Fibroblast of skin of right quadriceps (primary cell): ENCODE results near the gene TRIM63.

Experiments used
- DNase-seq: peaks from one replicate; pipeline ENCODE4 v3.0.0-alpha.2; 2013

TRIM63 gene

DNA sequence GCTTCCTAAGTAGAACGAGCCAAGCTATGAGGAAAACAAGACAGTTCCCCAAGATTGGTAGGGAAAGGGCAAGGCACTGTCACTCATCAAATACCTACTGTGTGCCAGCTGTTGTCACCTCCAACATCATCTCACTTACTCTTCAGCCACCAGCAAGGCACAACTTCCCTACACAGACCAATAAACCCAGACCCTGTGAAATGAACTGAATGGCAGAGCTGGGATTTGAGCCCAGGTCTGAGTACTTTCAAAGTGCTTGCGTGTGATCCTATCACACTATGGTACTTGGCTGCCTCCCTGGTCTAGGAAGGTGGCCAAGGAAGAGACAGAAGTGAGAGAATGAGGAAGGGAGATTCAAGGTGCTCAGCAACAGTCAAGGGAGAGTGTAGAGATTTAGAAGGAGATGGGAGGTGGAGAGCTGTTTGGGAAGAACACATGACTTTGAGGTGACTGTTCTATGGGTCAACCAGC lies 16.7 kb upstream of the TRIM63 start:
- no peak for DNase-seq

DNA sequence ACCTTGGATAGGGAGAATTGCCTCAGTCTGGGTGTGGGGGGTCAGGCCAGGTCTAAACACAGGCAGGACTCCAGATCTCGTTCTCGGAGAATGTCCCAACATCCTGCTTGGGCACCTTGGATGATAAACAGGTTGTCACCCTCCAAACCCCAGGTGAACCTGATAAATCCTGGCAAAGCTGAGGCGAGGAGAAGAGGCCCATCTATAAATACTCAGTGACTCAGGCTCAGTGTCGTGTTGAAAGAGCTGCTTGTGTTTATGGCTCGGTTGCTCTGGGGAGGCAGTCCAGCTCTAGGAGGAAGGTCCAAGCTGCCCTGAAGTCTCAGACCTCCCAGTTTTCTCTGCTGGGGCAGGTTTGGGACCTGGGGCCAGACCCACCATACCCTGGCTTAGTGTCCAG lies 15.8 kb upstream of the TRIM63 start:
- no peak for DNase-seq

DNA sequence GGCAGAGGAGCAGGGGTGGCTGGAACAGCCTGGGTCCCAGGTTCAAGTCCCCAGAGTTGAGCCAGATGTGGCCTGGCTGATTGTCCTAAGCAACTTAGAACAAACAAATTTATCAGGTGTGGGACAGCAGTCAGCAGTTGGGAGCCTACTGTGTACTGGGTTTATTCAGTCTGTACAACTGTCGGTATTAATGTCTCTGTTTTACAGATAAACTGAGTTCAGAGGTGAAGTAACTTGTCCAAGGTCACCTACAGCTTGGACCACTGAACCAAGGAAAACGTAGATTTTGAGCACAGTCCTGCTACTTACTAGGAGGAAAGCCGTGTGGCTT lies 14.6 kb upstream of the TRIM63 start:
- no peak for DNase-seq

DNA sequence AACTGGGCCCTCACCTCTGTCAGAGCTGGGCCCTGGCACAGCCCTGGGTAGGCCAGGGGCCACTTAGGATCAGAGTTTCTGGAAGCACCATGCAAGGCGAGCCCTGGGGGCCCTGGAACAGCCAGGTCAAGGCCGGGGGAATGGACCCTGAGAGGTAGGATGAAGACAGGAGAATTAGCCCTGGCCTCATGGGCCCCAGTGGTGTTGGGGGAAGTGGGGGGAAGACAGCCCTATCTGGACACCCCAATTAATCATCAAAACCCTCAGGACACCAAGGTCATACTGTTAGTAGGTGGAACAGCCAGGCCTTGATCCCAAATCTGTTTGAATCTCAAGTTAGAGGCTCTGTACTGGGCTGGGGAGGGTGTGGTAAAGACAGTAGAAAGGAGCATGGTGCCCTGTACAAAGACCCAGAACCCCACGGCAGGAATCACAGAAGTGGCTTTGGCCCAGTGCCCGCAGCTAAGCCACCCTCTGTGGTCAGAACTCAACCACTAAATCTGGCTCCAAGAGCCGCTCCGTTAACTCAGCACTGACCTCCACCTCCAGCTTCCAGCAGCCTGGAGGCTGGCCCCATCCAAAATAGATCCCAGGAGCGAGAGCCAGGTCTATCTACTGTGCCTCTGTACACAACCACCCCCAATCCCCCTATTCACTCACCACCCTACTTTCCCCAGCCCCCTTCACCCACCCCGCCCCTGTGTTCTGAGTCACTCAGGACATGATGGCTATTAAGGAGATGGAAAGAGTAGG lies 14.0 kb upstream of the TRIM63 start:
- DNase-seq: no peak

DNA sequence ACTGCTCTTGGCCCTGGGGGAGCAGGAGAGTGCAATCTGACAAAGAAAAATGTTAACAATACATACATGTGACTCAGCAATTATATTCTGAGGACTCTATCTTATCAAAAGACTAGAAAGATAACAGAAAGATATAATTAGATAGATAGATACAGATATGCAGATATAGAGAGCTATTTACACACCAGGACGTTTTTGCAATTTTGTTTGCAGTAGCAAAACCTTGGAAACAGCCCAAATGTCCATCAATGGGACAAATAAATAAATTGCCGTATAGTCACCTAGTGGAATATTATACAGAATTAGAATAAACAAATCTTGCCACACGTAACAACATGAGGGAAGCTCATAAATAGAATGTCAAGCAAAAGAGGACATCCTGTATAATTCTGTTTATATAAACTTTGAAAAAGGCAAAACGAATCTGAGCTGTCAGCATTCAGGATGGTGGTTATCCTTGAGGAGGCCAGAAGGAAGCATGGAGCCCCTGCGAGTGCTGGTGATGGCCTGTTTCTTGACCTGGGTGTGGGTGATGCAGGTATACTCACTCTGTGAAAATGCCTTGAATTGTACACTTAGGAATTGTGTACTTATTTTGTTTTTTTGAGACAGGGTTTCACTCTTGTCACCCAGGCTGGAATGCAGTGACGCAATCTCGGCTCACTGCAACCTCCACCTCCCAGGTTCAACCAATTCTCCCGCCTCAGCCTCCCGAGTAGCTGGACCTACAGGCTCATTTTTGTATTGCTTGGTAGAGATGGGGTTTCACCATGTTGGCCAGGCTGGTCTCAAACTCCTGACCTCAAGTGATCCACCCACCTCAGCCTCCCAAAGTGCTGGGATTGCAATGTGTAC lies 12.8 kb upstream of the TRIM63 start:
- no peak for DNase-seq

DNA sequence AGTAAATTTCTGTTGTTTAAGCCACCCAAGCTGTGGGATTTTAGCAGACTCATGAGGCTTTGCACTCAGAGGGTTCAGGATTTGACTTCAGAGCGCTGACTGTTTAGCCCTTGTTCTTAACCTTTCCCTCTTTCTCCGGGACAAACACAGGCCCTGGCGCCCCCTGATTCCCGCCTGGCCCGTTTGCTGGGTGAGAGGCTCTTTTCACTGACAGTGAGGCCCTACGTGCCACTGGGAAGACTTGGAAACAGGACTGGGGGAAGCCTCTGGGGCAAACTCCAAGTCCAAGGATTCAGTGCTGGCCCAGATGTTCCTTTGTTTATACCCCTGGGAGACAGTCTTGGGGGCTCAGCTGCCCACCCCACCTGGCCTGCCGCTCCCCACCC lies 11.7 kb upstream of the TRIM63 start:
- DNase-seq: no peak

DNA sequence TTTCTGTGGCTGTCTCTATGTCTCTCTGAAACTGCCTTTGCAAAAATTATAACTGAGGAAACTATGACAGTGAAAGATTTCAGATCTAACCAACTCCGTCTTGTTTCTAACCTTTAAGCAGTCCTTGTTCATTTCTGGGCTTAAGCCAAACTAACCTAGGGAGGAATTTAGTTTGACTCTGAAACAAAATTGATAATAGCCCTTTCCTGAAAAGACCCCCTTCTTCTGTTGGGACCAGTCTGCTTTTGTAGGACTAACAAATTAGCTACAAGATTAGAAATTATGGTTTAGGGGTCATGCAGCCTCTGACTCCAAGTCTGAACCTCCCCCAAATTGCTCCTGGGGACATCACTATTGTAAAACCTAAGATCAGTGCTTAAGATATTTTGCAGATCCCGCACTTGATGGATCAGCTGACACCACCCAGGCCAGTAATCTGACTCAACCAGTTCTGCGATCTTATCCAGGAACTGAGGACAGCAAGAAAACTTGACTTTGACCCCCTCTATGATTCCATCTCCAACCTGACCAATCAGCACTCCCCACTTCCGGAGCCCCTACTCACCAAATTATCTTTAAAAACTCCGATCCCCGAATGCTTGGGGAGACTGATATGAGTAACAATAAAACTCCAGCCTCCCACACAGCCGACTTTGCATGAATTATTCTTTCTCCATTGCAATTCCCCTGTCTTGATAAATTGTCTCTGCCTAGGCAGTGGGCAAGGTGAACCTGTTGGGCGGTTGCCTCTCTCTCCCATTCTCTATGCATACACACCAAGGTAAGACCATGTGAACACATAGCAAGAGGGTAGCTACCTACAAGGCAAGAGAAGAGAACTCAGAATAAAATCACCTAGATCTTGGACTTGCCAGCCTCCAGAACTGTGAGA lies 11.1 kb upstream of the TRIM63 start:
- DNase-seq: no peak

DNA sequence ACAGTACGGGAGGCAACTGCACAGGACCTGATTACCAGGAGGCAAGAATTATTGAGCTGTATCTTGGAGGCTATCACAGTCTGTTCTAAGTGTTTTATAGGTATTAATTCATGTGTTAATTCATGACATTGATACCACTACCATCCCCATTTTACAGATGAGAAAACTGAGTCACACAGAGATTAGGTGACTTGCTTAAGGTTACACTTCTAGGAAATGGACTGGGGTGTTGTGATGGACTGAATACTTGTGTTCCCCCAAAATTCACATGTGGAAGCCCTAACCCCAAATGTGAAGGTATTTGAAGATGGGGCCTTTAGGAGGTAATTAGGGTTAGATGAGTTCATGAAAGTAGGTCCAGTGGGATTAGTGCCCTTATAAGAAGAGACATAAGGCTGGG lies 10.1 kb upstream of the TRIM63 start:
- DNase-seq: no peak

DNA sequence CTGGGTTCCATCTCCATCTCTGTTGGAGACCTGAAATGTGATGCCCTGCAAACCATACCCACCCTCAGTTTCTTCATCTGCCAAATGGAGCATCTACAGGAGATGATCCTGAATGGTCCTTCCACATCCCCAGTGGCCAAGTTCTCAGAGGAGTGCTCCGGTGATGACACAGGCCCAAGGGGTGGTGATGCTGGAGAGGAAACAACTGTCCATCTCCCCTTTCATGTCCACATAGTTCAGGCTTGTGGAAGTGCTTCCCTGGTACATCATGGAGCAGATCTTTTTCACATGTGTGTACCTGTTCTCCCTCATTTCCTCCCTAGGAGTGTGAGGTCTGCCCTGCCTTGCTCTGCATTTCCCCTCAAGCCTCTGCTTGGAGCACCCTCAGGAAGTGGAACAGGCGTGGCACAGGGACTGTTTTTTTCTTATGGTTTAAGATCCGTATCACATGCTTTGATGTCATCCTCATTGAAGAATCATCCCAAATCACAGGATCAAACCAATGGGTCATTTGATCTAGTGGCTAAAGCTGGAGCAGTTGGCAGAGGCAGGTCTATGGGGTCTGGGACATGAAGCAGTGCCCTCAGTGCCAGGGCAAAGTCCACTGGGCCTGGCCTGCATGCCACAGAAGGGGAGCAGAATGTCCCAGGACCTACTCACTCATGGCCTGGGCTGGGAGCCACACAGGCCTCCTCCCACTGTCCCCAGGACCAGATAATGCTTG lies 8.2 kb upstream of the TRIM63 start:
- no peak for DNase-seq

DNA sequence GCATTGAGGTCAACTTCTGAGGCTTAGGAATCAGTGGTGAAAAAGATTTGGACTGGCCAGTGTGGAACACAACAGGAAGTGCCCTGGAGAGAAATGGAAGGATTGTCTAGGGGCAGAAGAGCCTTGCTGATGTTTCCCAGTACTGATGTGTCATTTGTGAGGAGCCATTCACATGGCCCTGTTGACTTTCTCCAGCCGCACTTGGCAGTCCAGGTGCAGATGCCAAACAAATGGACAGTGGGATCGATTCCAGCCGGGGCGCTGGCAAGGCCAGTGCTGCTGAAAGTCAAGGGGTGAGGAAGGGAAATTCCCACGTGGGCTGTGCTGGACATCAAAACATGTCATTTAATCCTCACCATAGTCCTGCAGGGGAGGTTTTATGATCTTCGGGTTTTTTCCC lies 4.9 kb upstream of the TRIM63 start:
- no peak for DNase-seq

DNA sequence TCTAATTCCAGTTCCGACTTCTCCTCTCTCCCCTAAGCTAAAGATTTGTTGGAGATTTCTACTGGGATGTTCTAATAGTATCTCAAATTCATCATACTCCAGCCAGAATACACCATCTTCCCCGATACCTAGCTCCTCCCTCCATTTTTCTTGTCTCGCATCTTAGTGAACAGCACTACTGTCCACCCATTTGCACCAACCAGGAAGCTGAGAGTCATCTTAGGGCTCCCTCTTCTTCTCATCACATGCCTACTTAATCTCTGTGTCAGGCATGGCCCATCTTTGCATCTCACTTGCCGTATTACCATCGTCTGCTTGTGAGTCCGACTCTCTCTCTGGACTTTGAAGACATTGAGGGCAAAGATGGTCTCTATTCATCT lies 3.5 kb upstream of the TRIM63 start:
- DNase-seq: no peak

DNA sequence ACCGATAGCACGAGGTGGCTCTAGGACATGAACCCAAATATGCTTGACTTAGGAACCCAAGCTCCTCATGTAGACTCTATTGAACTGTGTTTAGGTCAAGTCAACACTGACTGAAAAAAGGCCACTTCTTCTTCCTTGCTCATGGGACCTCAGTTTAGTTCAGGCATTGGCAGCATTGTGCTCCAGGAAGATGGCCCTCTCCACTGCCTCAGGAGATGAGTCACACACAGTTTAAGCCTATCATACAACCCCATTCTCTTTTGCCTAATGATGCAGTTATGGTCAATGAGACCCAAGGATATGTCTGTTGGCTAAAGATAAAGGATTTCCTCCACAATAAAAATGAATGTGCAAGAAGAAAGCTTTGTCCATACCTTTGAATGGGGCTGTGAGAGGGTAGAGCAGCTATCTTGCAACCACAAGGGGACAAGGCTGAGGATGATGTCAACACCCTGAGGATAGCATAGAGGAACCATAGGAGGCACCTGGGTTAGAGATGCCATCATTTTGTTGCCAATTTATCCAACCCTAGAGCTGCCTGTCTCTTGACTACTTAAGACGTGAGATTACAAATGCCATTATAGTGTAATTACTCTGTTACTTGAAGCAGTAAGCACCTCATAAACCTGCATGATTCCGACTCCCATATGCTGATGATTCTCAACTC lies 3.0 kb upstream of the TRIM63 start:
- DNase-seq: no peak

DNA sequence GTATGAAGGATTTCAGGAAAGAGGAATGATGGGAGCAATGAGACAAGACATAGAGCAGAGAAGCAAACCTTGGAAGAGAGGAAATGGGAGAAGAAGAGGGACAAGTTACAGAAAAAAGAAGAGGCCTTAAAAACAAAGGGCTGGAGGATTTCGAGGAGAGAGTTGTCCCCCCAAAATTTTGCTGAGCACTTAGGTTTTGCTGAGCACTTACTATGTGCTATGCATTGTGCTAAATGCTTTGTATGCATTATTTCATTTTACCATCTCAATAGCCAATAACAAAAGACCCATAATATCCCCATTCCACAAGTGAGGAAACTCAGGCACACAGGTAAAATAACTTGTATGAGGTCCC lies 2.5 kb upstream of the TRIM63 start:
- no peak for DNase-seq

DNA sequence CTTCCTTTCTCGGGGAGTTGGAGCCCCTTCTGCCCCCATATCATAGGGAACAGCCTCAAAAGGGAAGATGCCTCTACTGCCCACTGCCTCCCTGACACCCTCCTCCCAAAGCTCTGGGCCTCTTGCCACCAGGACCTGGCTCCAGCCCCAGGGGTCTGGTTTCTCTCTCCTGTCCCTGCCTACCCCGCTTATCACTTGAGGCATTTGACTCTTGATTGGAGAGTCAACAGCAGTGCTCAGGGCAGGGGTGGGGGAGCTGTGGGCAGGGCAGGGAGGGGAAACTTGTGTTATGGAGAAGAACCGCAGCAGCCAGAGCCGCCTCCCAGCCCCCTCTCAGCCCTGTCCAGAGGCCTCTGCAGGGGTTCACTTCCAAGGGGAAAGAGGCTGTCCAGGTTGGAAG lies 573 bp downstream of the TRIM63 start:
- no peak for DNase-seq

DNA sequence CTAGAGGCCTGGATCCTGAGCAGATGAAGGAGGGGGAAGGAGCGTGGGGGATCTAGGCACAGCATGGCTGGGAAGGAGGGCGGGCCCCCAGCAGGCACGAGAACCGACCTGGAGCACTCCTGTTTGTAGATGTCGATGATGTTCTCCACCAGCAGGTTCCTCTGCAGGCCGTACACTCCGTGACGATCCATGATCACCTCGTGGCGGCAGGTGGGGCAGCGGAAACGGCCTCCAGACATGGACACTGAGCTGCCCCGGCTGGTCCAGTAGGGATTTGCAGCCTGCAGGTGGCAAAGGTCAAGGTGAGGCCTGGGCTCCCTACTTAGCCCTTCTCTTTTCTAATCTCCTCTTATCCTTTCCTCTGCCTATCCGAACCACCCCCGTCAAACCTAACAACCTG lies 1.3 kb downstream of the TRIM63 start:
- DNase-seq: no peak

DNA sequence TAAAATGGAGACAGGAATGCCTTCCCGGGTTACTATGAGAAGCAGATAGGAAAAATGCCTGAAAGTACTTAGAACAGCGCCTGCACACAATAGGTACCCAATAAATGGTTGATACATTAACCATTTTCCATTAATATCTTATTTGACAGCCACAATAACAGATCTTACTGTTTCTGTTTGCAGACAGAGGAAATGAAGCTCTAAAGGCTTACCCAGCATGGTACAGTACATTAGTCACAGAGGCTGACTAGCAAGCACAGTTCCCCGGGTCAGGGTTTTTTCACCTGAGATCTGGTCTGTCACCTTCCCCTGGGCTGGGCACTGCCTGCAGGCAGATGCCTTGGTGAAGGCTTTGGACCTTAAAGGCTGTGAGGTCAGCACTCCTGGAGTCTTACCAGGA lies 2.9 kb downstream of the TRIM63 start:
- no peak for DNase-seq

DNA sequence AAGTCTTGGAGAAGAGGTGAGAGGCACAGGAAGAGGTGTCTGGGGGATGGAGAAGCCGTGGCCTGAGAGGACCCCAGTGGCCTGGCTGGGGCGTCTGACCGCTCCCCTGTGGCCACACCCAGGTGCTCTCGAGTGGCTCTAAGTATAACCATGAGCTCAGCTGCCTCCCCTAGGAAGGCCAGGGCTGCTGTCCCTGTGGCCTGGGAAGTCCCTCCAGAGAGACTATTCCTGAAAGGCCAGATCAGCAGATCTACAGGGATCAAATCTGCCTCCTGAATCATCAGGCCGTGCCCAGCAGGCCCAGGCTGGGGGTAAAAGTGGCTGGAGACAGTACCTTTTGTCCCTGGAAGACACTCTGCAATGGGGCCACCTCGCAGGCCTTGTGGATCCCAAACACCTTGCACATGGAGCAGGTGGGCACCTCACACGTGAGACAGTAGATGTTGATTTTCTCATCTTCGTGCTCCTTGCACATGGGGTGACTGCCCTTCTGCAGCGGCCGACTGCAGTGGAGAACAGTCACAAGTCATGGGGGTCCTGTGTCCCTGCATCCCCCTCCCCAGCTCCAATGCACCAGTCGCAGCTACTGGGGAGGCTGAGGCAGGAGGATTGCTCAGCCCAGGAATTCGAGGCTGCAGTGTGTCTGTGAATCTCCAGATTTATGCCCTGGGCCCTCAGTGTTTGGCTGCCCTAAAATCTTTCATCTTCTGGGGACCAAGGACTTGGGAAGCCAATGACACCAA lies 6.4 kb downstream of the TRIM63 start:
- no peak for DNase-seq

DNA sequence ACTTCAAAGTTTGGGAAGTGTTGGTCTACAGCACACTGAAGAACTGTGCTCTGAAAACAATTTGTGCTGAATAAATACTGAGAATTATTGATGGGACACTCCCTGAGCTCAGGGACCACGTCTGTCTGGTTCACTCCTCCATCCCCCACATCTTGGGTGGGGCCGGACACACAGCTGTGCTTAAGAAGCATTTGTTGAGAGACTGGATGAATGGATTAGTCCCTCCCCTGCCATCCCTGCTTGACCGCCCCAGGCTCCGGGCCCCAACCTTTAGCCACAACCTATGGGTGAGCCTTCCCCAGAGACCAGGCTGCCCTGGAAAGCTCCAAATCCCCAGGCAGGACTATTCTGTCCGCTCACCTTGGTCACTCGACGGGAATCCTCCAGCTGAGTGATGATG lies 7.5 kb downstream of the TRIM63 start:
- DNase-seq: no peak

DNA sequence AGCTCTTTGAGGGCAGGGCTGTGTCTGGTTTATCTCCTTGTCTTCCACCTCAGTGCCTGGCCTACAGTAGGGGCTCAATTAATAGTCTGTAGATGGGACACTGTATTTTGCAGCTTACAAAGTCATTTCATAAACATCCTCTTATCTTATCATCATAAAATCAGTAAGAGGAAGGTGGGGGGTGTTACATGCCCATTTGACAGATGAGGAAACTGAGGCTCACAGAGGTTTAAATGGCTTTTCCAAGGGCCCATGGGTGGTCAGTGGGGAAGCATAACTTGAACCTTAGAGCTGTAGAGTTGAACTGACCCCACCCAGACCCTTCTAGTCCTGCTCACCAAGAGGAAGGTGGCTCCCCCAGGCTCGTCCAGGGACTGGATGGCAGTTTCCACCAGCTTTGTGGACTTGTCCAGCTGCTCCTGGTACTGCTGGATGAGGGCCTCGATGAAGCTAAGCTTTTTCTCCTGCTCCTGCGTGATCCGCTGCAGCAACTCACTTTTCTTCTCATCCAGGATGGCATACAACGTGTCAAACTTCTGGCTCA lies 9.3 kb downstream of the TRIM63 start:
- no peak for DNase-seq

DNA sequence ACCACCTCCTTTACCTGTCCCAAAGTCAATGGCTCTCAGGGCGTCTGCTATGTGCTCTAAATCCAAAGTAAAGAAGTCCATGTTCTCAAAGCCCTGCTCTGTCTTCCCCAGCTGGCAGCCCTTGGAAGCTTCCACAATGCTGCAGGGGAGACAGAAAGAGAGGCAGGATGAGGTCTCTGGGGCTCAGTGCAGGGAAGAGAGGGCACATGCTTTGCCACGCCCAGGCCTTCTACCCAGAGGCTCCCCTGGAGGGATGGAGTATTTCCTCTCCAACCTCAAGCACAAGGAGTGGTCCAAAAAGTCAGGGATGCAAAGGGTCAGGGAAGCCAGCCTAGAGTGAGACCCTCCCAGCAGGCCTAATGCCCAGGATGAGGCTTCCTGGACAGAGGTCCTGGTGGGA lies 10.2 kb downstream of the TRIM63 start:
- DNase-seq: no peak

DNA sequence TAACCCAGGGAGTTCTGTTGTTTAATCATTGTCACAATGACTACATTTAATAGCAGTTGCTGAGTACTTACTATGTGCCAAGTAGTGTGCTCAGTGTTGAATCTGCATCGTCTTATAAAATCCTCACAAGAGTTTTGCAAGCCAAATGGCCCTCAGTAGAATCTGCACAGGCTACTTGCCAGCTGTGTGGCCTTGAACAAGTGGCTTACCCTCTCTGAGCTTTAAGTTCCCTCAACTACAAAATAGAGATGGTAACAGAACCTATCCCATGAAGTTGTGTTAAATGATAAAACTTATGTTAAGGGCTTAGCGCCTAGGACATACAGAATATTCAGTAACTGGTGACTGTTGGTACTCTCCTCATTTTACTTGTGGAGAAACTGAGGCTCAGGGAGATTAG lies 12.4 kb downstream of the TRIM63 start:
- no peak for DNase-seq
